HFF-Myc (cell line): ENCODE results near the gene GRIK2.

ENCODE experiments used
- DNase-seq: peaks from one replicate; pipeline ENCODE4 v3.0.0-alpha.2; 2011; ENCODE audit warnings: low read depth; ENCODE audit errors: extremely low read depth
- H3K4me3 ChIP-seq: replicated peaks from 2 replicates; pipeline ENCODE4 v1.5.1; 2011; ENCODE audit warnings: low read depth, mild to moderate bottlenecking, control low read depth, low read length
- CTCF ChIP-seq: IDR thresholded peaks from 2 replicates; pipeline ENCODE4 v1.5.1; 2012; ENCODE audit warnings: mild to moderate bottlenecking, low read depth, low read length, control low read depth; ENCODE audit errors: missing control alignments

GRIK2 gene

DNA sequence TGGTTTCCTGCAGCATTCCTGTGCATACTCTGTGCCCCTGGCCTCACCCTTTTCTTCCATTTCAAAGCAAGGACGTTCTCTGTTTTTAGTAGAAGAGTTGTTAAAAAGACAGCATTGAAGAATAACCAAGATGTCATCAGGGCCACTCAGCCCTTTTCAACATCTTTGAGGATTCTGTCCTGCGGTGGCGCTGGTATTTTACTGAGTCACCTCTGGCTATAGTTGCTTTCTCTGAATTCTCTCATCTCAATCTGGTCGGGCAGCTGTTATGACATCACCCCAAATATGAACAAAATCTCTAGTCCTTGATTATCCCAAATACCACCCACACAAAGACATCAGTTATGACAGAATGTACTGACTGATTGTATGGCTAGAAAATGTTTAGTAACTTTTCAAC is 204.2 kb downstream of the GRIK2 start:
- H3K4me3 ChIP-seq = no peak overlapping the region
- DNase-seq = no peak
- TF ChIP-seq CTCF = no peak

GRCh38 chr6:101605426-101605825 is 211.9 kb downstream of the GRIK2 start:
- no peak for DNase-seq
- no peak overlapping the region for H3K4me3 ChIP-seq
- no peak for TF ChIP-seq CTCF

- H3K4me3 ChIP-seq = no peak overlapping the region
- DNase-seq = no peak
- TF ChIP-seq CTCF = no peak
Observed at GRCh38 chr6:101605874-101606273, 212.4 kb downstream of the GRIK2 start.

DNA sequence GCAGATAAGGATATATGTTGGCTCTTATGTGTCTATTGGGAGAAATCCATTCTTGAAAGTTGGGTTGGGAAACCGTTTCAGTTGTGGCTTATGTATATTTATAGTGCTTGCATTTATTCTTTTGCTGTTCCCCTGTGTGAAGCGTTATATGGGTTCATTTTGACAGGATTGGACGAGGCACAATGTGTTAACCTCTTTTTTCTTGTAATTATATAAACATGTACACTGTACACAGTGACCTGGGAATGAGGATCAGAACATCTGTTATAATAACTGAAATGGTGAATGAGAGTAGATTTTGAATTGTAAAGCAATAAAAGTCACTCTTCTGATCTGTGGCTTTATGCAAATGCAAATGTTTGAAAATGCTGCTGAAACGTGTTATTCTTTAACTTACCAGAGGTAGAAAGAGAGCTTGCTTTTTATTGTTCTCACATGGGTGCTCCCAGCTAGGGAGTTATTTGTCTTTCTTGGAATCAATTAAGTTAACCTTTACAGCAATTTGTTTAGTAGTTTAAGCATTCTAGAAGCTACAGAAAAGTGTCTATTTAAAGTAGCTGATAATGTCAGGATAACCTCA is 213.7 kb downstream of the GRIK2 start:
- H3K4me3 ChIP-seq = no peak overlapping the region
- DNase-seq = no peak
- no peak for TF ChIP-seq CTCF

DNA sequence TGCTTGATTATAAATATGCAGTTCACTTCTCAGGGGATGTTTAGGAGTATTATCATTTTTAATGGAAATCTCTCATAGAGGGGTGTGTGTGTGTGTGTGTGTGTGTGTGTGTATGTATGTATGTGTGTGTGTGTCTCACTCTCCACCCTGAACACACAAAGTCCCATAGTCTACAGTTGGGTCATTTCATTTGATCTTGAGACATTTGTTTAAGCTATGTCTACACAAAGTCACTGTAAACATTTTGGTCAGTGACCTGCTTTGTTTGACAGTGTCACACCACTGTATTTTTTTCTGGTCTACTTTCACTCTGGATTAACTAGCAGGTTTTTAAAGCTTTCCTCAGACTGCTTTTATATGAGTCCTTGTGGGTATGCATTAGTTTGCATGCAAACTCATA is 215.2 kb downstream of the GRIK2 start:
- no peak for TF ChIP-seq CTCF
- no peak for DNase-seq
- no peak overlapping the region for H3K4me3 ChIP-seq

- no peak for TF ChIP-seq CTCF
- DNase-seq = no peak
- no peak overlapping the region for H3K4me3 ChIP-seq
Observed at GRCh38 chr6:101613556-101613955, 220.0 kb downstream of the GRIK2 start.

GRCh38 chr6:101614774-101615173 is 221.3 kb downstream of the GRIK2 start:
- no peak overlapping the region for H3K4me3 ChIP-seq
- no peak for DNase-seq
- no peak for TF ChIP-seq CTCF
